HG03575 (cell line): ENCODE data around the gene ATRX.
"Not testable (repeated sequence)": the region's sequence is repeated elsewhere in the genome, so short reads cannot be mapped to it uniquely, and the experiment has no call there.

ENCODE experiments used
- ATAC-seq: cut with Tn5 transposase; IDR thresholded peaks from one replicate; pipeline ENCODE4 v1.9.1; 2021; ENCODE audit not compliant: unreplicated experiment, insufficient number of reproducible peaks, low FRiP score; ENCODE audit errors: extremely low read depth

The ATRX gene

DNA sequence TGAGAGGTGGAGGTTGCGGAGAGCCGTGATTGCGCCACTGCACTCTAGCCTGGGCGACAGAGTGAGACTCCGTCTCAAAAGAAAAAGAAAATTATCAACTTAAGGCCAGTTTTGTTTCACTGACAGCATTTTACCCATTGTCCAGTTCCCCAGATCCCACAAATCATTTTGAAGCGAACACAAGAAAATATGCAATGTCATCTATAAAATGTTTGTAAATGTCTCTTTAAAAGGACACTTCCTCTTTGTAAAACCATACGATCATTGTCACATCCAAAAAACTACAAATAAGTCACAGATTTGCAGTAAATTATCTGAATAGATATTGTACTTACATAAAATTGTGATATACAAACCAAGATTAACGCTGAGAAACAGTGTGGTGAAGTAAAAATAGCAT is 147.6 kb downstream of the ATRX start:
- ATAC-seq, result no peak

- no peak for ATAC-seq
Observed at GRCh38 chrX:77635373-77635772, 150.6 kb downstream of the ATRX start.

DNA sequence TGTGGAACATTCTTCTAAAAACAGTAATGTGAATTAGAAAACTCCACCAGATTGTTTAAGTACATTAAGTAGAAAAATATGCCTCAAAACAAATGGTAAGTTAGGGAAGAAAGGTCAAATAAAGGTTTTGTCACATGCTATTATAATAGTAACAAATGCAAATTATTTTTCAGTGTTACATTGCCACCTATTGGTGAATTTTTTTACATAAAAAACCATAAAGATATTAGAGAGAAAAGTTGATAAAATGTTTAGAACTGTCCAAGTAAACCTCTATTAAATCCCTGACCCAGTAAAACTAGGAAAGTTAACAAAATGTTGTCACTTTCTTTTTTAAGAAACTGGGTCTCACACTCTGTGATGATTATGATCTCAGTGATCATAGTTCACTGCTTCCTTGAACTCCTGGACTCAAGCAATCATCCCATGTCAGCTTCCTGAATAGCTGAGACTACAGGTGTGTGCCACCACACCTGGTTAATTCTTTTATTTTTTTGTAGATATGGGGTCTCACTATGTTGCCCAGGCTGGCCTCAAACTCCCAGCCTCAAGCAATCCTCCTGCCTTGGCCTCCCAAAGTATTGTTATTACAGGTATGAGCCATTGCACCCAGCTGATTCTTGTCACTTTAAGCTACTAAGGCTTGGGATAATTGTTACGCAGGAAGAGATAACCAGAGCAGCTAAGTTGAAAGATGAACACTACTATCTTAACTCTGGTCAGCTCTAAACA is 157.6 kb downstream of the ATRX start:
- ATAC-seq, result no peak

DNA sequence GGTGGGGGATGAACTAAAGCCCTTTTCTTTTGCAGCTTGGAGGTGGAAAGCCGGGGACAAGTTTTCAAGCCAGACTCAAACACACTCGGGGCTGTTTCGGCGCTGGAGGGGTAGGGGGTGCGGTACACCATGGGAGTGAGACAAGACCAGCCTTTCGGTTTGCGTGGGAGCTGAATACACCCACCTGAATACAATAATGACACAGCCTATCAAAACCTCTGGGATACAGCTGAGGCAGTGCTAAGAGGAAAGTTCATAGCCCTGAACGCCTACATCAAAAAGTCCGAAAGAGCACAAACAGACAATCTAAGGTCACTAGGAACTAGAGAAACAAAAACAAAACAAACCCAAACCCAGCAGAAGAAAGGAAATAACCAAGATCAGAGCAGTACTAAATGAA is 163.3 kb downstream of the ATRX start:
- ATAC-seq, result no peak

GRCh38 chrX:77622233-77622632 is 163.8 kb downstream of the ATRX start:
- no peak for ATAC-seq

DNA sequence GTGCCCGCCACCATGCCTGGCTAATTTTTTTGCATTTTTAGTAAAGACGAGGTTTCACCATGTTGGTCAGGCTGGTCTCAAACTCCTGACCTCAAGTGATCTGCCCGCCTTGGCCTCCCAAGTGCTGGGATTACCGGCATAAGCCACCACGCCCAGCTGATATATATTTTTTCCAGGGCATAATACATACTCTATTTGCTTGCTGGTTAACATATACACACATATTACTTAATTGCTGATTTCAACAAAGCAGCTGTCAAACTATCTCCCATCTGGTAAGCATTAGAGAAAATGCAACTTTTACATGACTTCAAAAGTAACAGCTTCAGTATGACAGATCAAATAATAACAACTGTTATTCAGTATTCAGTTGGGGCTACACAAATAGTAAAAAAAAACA is 164.6 kb downstream of the ATRX start:
- ATAC-seq, result not testable (repeated sequence)

DNA sequence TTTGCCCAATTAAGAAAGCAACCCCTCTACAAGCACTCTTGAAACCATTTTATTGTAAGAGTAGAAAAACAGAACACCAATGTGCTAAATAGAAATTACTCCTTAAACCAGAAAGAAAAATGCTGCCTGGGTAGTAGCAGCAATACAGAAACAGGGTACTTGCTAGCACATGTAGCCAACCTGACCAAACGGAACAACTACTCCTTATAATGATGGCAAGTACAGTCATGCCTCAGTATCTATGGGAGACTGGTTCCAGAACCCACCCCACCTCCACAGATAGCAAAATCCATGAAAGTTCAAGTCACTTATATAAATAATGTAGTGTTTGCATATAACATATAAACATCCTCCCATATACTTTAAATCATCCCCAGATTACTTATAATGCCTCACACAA is 168.8 kb downstream of the ATRX start:
- ATAC-seq, result no peak

DNA sequence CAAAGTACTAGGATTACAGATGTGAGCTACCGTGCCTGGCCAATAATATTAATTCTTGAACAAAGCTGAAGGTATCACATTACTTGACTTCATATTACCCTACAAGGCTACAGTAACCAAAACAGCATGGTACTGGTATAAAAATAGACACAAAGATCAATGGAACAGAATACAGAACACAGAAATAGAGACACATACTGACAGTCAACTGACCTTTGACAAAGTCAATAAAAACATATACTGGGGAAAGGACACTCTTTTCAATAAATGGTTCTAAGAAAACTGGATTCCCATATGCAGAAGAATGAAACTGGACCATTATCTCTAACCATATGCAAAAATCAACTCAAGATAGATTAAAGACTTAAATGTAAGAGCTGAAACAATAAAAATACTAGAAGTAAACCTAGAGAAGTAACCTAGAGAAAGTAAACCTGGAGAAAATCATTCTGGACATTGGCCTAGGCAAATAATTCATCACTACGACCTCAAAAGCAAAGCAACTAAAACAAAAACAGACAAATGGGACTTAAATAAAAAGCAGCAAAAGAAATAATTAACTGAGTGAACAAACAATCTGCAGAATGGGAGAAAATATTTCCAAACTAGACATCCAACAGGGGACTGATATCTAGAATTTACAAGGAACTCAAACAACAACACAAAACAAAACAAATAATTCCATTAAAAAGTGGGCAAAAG is 182.2 kb downstream of the ATRX start:
- ATAC-seq, result no peak

DNA sequence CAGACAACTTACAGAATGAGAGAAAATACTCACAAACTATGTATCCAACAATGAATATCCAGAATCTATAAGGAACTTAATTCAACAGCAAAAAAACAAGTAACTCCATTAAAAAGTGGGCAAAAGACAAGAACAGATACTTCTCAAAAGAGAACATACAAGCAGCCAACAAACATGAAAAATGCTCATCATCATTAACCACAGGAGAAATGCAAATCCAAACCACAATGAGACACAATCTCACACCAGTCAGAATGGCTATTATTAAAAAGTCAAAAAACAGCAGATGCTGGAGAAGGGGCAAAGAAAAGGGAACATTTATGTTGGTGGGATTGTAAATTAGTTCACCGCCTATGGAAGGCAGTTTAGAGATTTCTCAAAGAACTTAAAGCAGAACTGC is 188.5 kb downstream of the ATRX start:
- ATAC-seq, result no peak

DNA sequence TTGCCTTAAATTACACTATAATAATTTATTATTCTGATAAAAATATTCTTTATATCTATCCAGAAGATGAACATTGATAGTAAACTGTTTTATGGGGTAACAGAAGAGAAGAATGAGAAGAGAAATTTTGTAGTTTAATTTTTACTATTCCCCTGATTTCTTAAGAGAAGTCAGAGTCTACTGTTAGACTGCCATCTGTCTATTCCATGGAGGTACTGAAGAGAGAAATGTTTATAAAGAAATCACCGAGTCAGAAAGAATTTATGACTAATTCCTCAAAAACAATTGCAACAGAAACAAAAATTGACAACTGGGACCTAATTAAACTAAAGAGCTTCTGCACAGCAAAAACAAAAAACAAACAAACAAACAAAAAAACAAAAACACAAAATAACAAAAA is 188.9 kb downstream of the ATRX start:
- ATAC-seq, result no peak

DNA sequence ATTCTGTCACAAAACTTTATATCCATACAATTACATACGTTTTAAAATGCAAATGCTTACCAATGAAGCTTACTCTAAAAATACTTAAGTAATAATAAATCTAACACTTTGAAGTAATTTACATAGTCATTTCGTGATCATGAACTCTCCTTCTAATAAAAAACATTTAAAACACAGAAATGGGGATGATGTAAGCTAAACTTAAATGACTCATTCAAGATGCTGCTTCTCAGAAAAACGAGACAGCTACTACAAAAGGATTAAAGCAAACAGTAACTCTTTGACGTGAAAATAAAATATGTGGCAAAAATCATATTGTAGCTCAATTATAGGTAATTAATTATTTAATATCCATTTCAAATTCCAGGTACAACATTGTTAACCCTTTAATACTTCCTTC is 190.2 kb downstream of the ATRX start:
- no peak for ATAC-seq

- ATAC-seq, result no peak
Observed at GRCh38 chrX:77572322-77572721, 213.7 kb downstream of the ATRX start.

GRCh38 chrX:77565278-77565677 is 220.7 kb downstream of the ATRX start:
- no peak for ATAC-seq

DNA sequence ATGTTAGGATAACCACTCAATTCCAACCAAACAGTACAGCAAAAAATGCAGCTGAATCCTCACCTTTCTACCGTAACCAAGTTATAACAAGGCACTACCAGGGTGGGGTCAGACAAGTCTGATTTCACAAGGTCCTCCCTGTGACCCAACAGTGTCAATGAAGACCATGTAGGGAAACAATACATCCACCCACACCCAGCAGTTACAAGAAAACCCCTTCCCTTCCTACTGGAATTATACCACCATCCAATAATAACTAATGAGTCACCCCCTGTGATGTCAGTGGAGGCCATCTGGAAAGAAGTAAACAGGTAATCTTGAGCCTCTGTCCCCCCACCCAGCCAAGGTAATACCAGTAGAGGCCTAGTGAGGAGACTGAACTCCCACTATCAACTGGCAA is 221.2 kb downstream of the ATRX start:
- ATAC-seq, result no peak

GRCh38 chrX:77561372-77561771 is 224.6 kb downstream of the ATRX start:
- no peak for ATAC-seq

DNA sequence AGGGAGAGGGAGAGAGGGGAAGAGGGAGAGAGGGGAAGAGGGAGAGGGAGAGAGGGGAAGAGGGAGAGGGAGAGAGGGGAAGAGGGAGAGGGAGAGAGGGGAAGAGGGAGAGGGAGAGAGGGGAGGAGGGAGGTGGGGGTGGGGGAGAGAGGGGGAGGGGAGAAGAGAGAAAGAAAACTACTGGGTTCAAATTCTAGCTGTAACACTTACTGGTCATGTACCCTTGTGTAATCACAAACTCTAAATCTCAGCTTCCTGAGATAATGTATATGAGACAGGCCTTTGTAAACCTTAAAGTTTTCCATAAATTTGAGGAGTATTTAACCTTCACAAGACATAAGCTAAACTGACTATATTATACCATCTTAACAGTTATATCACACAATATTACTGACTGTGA is 229.7 kb downstream of the ATRX start:
- ATAC-seq, result no peak

- ATAC-seq, result no peak
Observed at GRCh38 chrX:77548751-77549150, 237.3 kb downstream of the ATRX start.

GRCh38 chrX:77539778-77540177 is 246.2 kb downstream of the ATRX start:
- ATAC-seq, result not testable (repeated sequence)

DNA sequence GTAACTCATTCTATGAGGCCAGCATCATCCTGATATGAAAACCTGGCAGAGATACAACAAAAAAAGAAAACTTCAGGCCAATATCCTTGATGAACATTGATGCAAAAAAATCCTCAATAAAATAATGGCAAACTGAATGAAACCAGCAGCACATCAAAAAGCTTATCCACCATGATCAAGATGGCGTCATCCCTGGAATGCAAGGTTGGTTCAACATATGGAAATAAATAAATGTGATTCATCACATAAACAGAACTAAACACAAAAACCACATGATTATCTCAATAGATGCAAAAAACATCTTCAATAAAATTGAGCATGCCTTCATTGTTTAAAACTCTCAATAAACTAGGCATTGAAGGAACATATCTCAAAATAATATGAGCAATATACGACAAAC is 254.8 kb downstream of the ATRX start:
- ATAC-seq, result not testable (repeated sequence)

- no peak for ATAC-seq
Observed at GRCh38 chrX:77528034-77528433, 258.0 kb downstream of the ATRX start.
